ENCODE measurements around the gene TMEM60.

Gene TMEM60

GRCh38 chr7:77760809-77761453 is 37.3 kb downstream of the TMEM60 start:
- H3K4ac ChIP-seq (ENCODE audit: low read depth in 1 of 2, low read length in 2 of 2) = no peak overlapping the region
- no peak overlapping the region for H2BK5ac ChIP-seq (ENCODE audit: low read depth, low read length, poor library complexity, severe bottlenecking)
- no peak overlapping the region for H3K14ac ChIP-seq (ENCODE audit: low read length in 2 of 2)
- H3K4me3 ChIP-seq (ENCODE audit: insufficient read depth in 1 of 2, low read depth in 1 of 2, low read length in 2 of 2) = no peak overlapping the region
- peaks cover 3% of the 10 kb centered on the region for H3K4me1 ChIP-seq (ENCODE audit: control insufficient read depth, insufficient read depth, low read depth, low read length)
- no peak overlapping the region for H4K8ac ChIP-seq (ENCODE audit: low read length)
- no peak overlapping the region for H2AK5ac ChIP-seq (ENCODE audit: low read length, severe bottlenecking)
- H3K18ac ChIP-seq (ENCODE audit: low read depth in 1 of 2, low read length in 2 of 2) = no peak overlapping the region
- no peak overlapping the region for H3K4me2 ChIP-seq (ENCODE audit: low read length, poor library complexity, severe bottlenecking)
- H3K9ac ChIP-seq (ENCODE audit: low read length) = no peak overlapping the region
- no peaks in the 10 kb centered on the region for H3K9me3 ChIP-seq (ENCODE audit: control insufficient read depth, low read length)
- H2AFZ ChIP-seq (ENCODE audit: low read depth, low read length) = no peak overlapping the region
- no peak for DNase-seq
- no peak overlapping the region for H2BK15ac ChIP-seq (ENCODE audit: low read depth, poor library complexity, severe bottlenecking)
- H3K79me1 ChIP-seq (replicated peaks; ENCODE audit: low read length, poor library complexity, severe bottlenecking) = peaks cover 7% of the 10 kb centered on the region
- no peak overlapping the region for H3K23ac ChIP-seq (ENCODE audit: low read length in 2 of 2)
- H4K91ac ChIP-seq (ENCODE audit: low read length) = no peak overlapping the region
- no peak overlapping the region for H3K27ac ChIP-seq (ENCODE audit: low read length, poor library complexity, severe bottlenecking)
- no peak overlapping the region for H2BK12ac ChIP-seq (ENCODE audit: low read length in 2 of 2)
- 96% methylated on average over 5 of the region's 10 CpGs for WGBS
- no peaks in the 10 kb centered on the region for H3K27me3 ChIP-seq (ENCODE audit: control insufficient read depth in 1 of 2, insufficient read depth in 1 of 2, low read length in 2 of 2)
- peaks cover 0 to 4% of the 10 kb centered on the region in 2 experiments for H3K36me3 ChIP-seq (ENCODE audit: control insufficient read depth in 1 of 2, insufficient read depth in 2 of 2, low read depth in 1 of 2, low read length in 2 of 2)
- no peak overlapping the region for H2BK120ac ChIP-seq (ENCODE audit: low read depth, low read length)

GRCh38 chr7:77759294-77759889 is 38.8 kb downstream of the TMEM60 start:
- Histone ChIP-seq H4K8ac (ENCODE audit: low read length) (no peak overlapping the region), H3K9ac (ENCODE audit: low read length) (peak overlapping the region; percentile 85), H3K27ac (ENCODE audit: low read length, poor library complexity, severe bottlenecking) (no peak overlapping the region), H3K79me1 (replicated peaks; ENCODE audit: low read length, poor library complexity, severe bottlenecking) (peaks cover 9% of the 10 kb centered on the region), H3K14ac (ENCODE audit: low read length in 2 of 2) (no peak overlapping the region), H3K36me3 (ENCODE audit: control insufficient read depth in 1 of 2, insufficient read depth in 2 of 2, low read depth in 1 of 2, low read length in 2 of 2) (no peaks in the 10 kb centered on the region), H4K91ac (ENCODE audit: low read length) (no peak overlapping the region), H3K9me3 (ENCODE audit: control insufficient read depth, low read length) (no peaks in the 10 kb centered on the region), H2BK120ac (ENCODE audit: low read depth, low read length) (no peak overlapping the region), H2AFZ (ENCODE audit: low read depth, low read length) (no peak overlapping the region), H3K27me3 (ENCODE audit: control insufficient read depth in 1 of 2, insufficient read depth in 1 of 2, low read length in 2 of 2) (no peaks in the 10 kb centered on the region), H3K18ac (ENCODE audit: low read depth in 1 of 2, low read length in 2 of 2) (no peak overlapping the region), H2AK5ac (ENCODE audit: low read length, severe bottlenecking) (no peak overlapping the region), H3K4me1 (ENCODE audit: control insufficient read depth, insufficient read depth, low read depth, low read length) (peaks cover 2% of the 10 kb centered on the region), H3K4me3 (ENCODE audit: insufficient read depth in 1 of 2, low read depth in 1 of 2, low read length in 2 of 2) (peak overlapping the region in 1 of 2 experiments; percentile 56), H3K4ac (ENCODE audit: low read depth in 1 of 2, low read length in 2 of 2) (no peak overlapping the region), H3K4me2 (ENCODE audit: low read length, poor library complexity, severe bottlenecking) (no peak overlapping the region), H2BK5ac (ENCODE audit: low read depth, low read length, poor library complexity, severe bottlenecking) (no peak overlapping the region), H2BK15ac (ENCODE audit: low read depth, poor library complexity, severe bottlenecking) (no peak overlapping the region), H2BK12ac (ENCODE audit: low read length in 2 of 2) (no peak overlapping the region), H3K23ac (ENCODE audit: low read length in 2 of 2) (no peak overlapping the region)
- 10% methylated on average over 3 of the region's 3 CpGs for WGBS
- DNase-seq = peak; percentile 75

DNA sequence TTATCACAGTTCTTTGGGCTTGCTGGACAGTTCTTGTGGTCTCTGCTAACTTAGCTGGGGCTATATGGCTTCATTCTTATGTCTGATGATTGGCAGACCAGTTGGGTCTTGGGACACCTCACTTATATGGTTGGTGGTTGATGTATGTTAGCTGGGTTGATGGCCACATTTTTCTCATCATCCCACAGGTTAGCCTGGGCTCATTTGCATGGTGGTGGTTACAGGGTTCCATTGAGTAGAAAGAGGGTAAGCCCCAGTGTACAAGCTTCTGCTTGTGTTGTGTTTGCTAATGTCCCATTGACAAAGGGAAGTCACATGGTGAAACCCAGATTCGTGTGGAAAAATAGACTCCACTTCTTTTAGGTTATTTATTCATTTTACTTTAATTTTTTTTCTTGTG is 40.6 kb downstream of the TMEM60 start:
- H3K23ac ChIP-seq (ENCODE audit: low read length in 2 of 2) = no peak overlapping the region
- H3K4me2 ChIP-seq (ENCODE audit: low read length, poor library complexity, severe bottlenecking) = no peak overlapping the region
- H3K9ac ChIP-seq (ENCODE audit: low read length) = no peak overlapping the region
- peaks cover 11% of the 10 kb centered on the region for H3K79me1 ChIP-seq (replicated peaks; ENCODE audit: low read length, poor library complexity, severe bottlenecking)
- H4K8ac ChIP-seq (ENCODE audit: low read length) = no peak overlapping the region
- no peak overlapping the region for H3K4ac ChIP-seq (ENCODE audit: low read depth in 1 of 2, low read length in 2 of 2)
- no peak overlapping the region for H3K4me3 ChIP-seq (ENCODE audit: insufficient read depth in 1 of 2, low read depth in 1 of 2, low read length in 2 of 2)
- no peak overlapping the region for H3K27ac ChIP-seq (ENCODE audit: low read length, poor library complexity, severe bottlenecking)
- H2BK12ac ChIP-seq (ENCODE audit: low read length in 2 of 2) = no peak overlapping the region
- no peak overlapping the region for H3K18ac ChIP-seq (ENCODE audit: low read depth in 1 of 2, low read length in 2 of 2)
- no peak overlapping the region for H2BK15ac ChIP-seq (ENCODE audit: low read depth, poor library complexity, severe bottlenecking)
- no peak overlapping the region for H4K91ac ChIP-seq (ENCODE audit: low read length)
- no peaks in the 10 kb centered on the region for H3K27me3 ChIP-seq (ENCODE audit: control insufficient read depth in 1 of 2, insufficient read depth in 1 of 2, low read length in 2 of 2)
- H3K14ac ChIP-seq (ENCODE audit: low read length in 2 of 2) = no peak overlapping the region
- DNase-seq = no peak
- no peak overlapping the region for H2AK5ac ChIP-seq (ENCODE audit: low read length, severe bottlenecking)
- H2BK120ac ChIP-seq (ENCODE audit: low read depth, low read length) = no peak overlapping the region
- peaks cover 0 to 4% of the 10 kb centered on the region in 2 experiments for H3K36me3 ChIP-seq (ENCODE audit: control insufficient read depth in 1 of 2, insufficient read depth in 2 of 2, low read depth in 1 of 2, low read length in 2 of 2)
- H3K9me3 ChIP-seq (ENCODE audit: control insufficient read depth, low read length) = no peaks in the 10 kb centered on the region
- H2BK5ac ChIP-seq (ENCODE audit: low read depth, low read length, poor library complexity, severe bottlenecking) = no peak overlapping the region
- WGBS = no CpG with 5 or more reads among the region's 1 CpG
- no peak overlapping the region for H2AFZ ChIP-seq (ENCODE audit: low read depth, low read length)
- H3K4me1 ChIP-seq (ENCODE audit: control insufficient read depth, insufficient read depth, low read depth, low read length) = peaks cover 2% of the 10 kb centered on the region

GRCh38 chr7:77753173-77753572 is 45.1 kb downstream of the TMEM60 start:
- Histone ChIP-seq H2BK12ac (ENCODE audit: low read length in 2 of 2) (no peak overlapping the region), H3K9ac (ENCODE audit: low read length) (no peak overlapping the region)
- WGBS = 38% methylated on average over 1 of the region's 1 CpG

More at GRCh38 chr7:77753173-77753572, 45.1 kb downstream of the TMEM60 start:
- H2BK15ac ChIP-seq (ENCODE audit: low read depth, poor library complexity, severe bottlenecking) = no peak overlapping the region
- H3K14ac ChIP-seq (ENCODE audit: low read length in 2 of 2) = no peak overlapping the region
- H3K18ac ChIP-seq (ENCODE audit: low read depth in 1 of 2, low read length in 2 of 2) = no peak overlapping the region
- no peak overlapping the region for H3K4ac ChIP-seq (ENCODE audit: low read depth in 1 of 2, low read length in 2 of 2)
- H3K9me3 ChIP-seq (ENCODE audit: control insufficient read depth, low read length) = no peaks in the 10 kb centered on the region
- no peak overlapping the region for H2BK120ac ChIP-seq (ENCODE audit: low read depth, low read length)
- H3K4me1 ChIP-seq (ENCODE audit: control insufficient read depth, insufficient read depth, low read depth, low read length) = no peaks in the 10 kb centered on the region
- no peak overlapping the region for H2AFZ ChIP-seq (ENCODE audit: low read depth, low read length)
- H3K27ac ChIP-seq (ENCODE audit: low read length, poor library complexity, severe bottlenecking) = no peak overlapping the region
- H3K36me3 ChIP-seq (ENCODE audit: control insufficient read depth in 1 of 2, insufficient read depth in 2 of 2, low read depth in 1 of 2, low read length in 2 of 2) = peaks cover 0 to 34% of the 10 kb centered on the region in 2 experiments
- H3K27me3 ChIP-seq (ENCODE audit: control insufficient read depth in 1 of 2, insufficient read depth in 1 of 2, low read length in 2 of 2) = no peaks in the 10 kb centered on the region
- H4K91ac ChIP-seq (ENCODE audit: low read length) = no peak overlapping the region
- H4K8ac ChIP-seq (ENCODE audit: low read length) = no peak overlapping the region
- no peak overlapping the region for H2AK5ac ChIP-seq (ENCODE audit: low read length, severe bottlenecking)
- no peak overlapping the region for H3K23ac ChIP-seq (ENCODE audit: low read length in 2 of 2)
- H2BK5ac ChIP-seq (ENCODE audit: low read depth, low read length, poor library complexity, severe bottlenecking) = no peak overlapping the region
- no peak overlapping the region for H3K4me2 ChIP-seq (ENCODE audit: low read length, poor library complexity, severe bottlenecking)
- peaks cover 22% of the 10 kb centered on the region for H3K79me1 ChIP-seq (replicated peaks; ENCODE audit: low read length, poor library complexity, severe bottlenecking)
- DNase-seq = no peak
- H3K4me3 ChIP-seq (ENCODE audit: insufficient read depth in 1 of 2, low read depth in 1 of 2, low read length in 2 of 2) = no peak overlapping the region
